ENCODE measurements around the gene EXOC4. TPM values are rescaled to one million over a fixed set of nuclear protein-coding genes. Genes with fewer than 3 reads are reported as not detected.

Gene EXOC4
- total RNA-seq, 4 donors from 2014 or later: 52.4 to 82.2 (median 67.0) TPM

DNA sequence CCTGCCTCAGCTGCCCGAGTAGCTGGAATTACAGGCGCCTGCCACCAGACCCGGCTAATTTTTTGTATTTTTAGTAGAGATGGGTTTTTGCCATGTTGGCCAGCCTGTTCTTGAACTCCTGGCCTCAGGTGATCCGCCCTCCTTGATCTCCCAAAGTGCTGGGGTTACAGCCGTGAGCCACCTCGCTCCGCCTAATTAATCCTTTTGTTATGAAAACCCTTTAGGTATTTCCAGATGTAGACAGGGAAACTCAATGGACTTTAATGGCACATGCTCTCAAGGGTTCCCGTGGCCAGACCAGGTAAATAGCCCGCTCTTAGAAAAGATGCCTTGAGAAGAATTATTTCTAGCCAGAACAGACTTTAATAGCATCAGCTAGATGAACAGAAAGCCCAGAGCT is 19.7 kb upstream of the EXOC4 start:
- no peak for DNase-seq (ENCODE audit: low spot score in 2 of 2)
- WGBS, 2 donors: 90 to 92% methylated on average over 9 of the region's 9 CpGs
- no peak for TF ChIP-seq CTCF (IDR thresholded peaks at IDR 0.05)
- no peak for TF ChIP-seq POLR2A (IDR thresholded peaks at IDR 0.05)
- no peak overlapping the region for H3K4me3 ChIP-seq (ENCODE audit: low read depth, poor library complexity, severe bottlenecking)
- intact Hi-C loops (cut with DNase I; ENCODE audit: low total_unique reads): no loop called here

GRCh38 chr7:133234961-133235875 is 17.7 kb upstream of the EXOC4 start:
- 69 to 75% methylated on average over 4 of the region's 4 CpGs for WGBS, 2 donors
- no peak overlapping the region for H3K4me3 ChIP-seq (ENCODE audit: low read depth, poor library complexity, severe bottlenecking)
- DNase-seq (ENCODE audit: low spot score in 2 of 2): no peak
- intact Hi-C loops (cut with DNase I; ENCODE audit: low total_unique reads): no loop called here
- TF ChIP-seq CTCF (IDR thresholded peaks at IDR 0.05) (no peak), POLR2A (IDR thresholded peaks at IDR 0.05) (no peak)

DNA sequence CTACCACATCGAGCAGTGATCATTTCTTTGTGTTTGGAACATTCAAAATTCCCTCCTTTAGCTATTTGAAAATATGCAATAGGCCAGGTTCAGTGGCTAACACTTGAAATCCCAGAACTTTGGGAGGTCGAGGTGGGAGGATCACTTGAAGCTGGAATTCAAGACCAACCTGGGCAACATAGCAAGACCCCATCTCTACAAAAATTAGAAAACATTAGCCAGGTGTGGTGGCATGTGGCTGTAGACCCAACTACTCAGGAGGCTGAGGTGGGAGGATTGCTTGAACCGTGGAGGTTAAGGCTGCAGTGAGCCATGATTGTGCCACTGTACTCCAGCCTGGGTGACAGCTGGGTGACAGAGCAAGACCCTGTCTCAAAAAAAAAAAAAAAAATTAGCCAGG is 15.3 kb upstream of the EXOC4 start:
- TF ChIP-seq CTCF (IDR thresholded peaks at IDR 0.05): no peak
- TF ChIP-seq POLR2A (IDR thresholded peaks at IDR 0.05): no peak
- 87 to 90% methylated on average over 3 of the region's 3 CpGs for WGBS, 2 donors
- DNase-seq (ENCODE audit: low spot score in 2 of 2): no peak
- intact Hi-C loops (cut with DNase I; ENCODE audit: low total_unique reads): no loop called here
- H3K4me3 ChIP-seq (ENCODE audit: low read depth, poor library complexity, severe bottlenecking): no peak overlapping the region

GRCh38 chr7:133240302-133240701 is 12.6 kb upstream of the EXOC4 start:
- 56 to 68% methylated on average over 3 of the region's 3 CpGs for WGBS, 2 donors
- no peak for TF ChIP-seq POLR2A (IDR thresholded peaks at IDR 0.05)
- TF ChIP-seq CTCF (IDR thresholded peaks at IDR 0.05): no peak
- DNase-seq (ENCODE audit: low spot score in 2 of 2): no peak
- no peak overlapping the region for H3K4me3 ChIP-seq (ENCODE audit: low read depth, poor library complexity, severe bottlenecking)
- intact Hi-C loops (cut with DNase I; ENCODE audit: low total_unique reads): no loop called here

DNA sequence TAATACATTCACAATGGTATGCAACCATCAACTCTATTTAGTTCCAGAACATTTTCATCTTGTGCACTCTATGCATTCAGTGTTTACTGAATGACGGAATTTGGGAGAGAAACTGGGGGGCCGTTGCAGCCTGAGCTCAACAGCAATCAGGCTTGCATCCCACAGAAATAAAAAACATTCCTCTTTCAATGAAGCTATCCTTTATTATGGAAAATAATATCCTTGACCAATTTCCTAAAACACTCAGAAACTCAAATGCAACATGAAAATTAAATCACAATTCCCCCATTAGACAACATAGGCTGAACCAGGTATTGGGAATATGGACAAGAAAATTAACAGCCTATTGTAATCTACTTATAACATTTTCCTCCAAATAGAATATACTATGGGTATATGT is 6.3 kb upstream of the EXOC4 start:
- 85 to 89% methylated on average over 2 of the region's 2 CpGs for WGBS, 2 donors
- TF ChIP-seq POLR2A (IDR thresholded peaks at IDR 0.05) (no peak), CTCF (IDR thresholded peaks at IDR 0.05) (no peak)
- intact Hi-C loops (cut with DNase I; ENCODE audit: low total_unique reads): no loop called here

More for the DNA sequence above, 6.3 kb upstream of the EXOC4 start:
- H3K4me3 ChIP-seq (ENCODE audit: low read depth, poor library complexity, severe bottlenecking): no peak overlapping the region
- DNase-seq (ENCODE audit: low spot score in 2 of 2): no peak

Data from lower leg skin (tissue), 4 donors.